Memory B cell (primary cell): ENCODE data around the gene SLC17A5.
A peak's percentile ranks its signal among the peaks of the same experiment; 100 is the strongest.
"Not testable (repeated sequence)": the region's sequence is repeated elsewhere in the genome, so short reads cannot be mapped to it uniquely, and the experiment has no call there.

Experiments
- ATAC-seq: fragments of 150-1000 bp; cut with Tn5 transposase; 2 replicates; pipeline ENCODE4 v1.10.0; 2021; ENCODE audit warnings: low read depth, mild to moderate bottlenecking, moderate library complexity
- DNase-seq, 2 donors: peaks; one replicate each; pipeline ENCODE4 v3.0.0; 2022; ENCODE audit warnings: low spot score in 2 of 2
- H3K27ac Mint-ChIP-seq: one replicate; pipeline ENCODE4 v1.8.0; 2022; ENCODE audit warnings: mild to moderate bottlenecking, moderate library complexity, mixed read lengths
- H3K27me3 Mint-ChIP-seq: one replicate; pipeline ENCODE4 v1.8.0; 2022; ENCODE audit warnings: mixed read lengths
- H3K36me3 Mint-ChIP-seq: one replicate; pipeline ENCODE4 v1.8.0; 2022; ENCODE audit warnings: mild to moderate bottlenecking, mixed read lengths
- H3K4me1 Mint-ChIP-seq: one replicate; pipeline ENCODE4 v1.8.0; 2022; ENCODE audit warnings: mixed read lengths
- H3K4me3 Mint-ChIP-seq: one replicate; pipeline ENCODE4 v1.8.0; 2022; ENCODE audit warnings: mild to moderate bottlenecking, moderate library complexity, mixed read lengths
- H3K9me3 Mint-ChIP-seq: one replicate; pipeline ENCODE4 v1.8.0; 2022; ENCODE audit warnings: mixed read lengths

Gene SLC17A5

GRCh38 chr6:73649783-73650182 is 4.0 kb downstream of the SLC17A5 start:
- Mint-ChIP-seq H3K4me3 (no peak overlapping the region), H3K27ac (no peak overlapping the region), H3K36me3 (peaks cover 12% of the 10 kb centered on the region), H3K27me3 (no peaks in the 10 kb centered on the region), H3K4me1 (peaks cover 17% of the 10 kb centered on the region), H3K9me3 (no peaks in the 10 kb centered on the region)
- ATAC-seq (no peak), DNase-seq (no peak)

- Mint-ChIP-seq H3K9me3 (no peaks in the 10 kb centered on the region), H3K36me3 (peaks cover 12% of the 10 kb centered on the region), H3K27me3 (no peaks in the 10 kb centered on the region), H3K4me1 (peaks cover 11% of the 10 kb centered on the region), H3K27ac (no peak overlapping the region), H3K4me3 (no peak overlapping the region)
- ATAC-seq (no peak), DNase-seq (no peak)
Observed at GRCh38 chr6:73648166-73648565, 5.6 kb downstream of the SLC17A5 start.

- DNase-seq, result no peak
- Mint-ChIP-seq H3K4me3 (peak overlapping the region; percentile 79), H3K27ac (peak overlapping the region; percentile 70), H3K36me3 (peaks cover 15% of the 10 kb centered on the region), H3K27me3 (no peaks in the 10 kb centered on the region), H3K9me3 (no peaks in the 10 kb centered on the region), H3K4me1 (peaks cover 4% of the 10 kb centered on the region)
- ATAC-seq, result peak; percentile 58
Observed at GRCh38 chr6:73644941-73645591, 8.7 kb downstream of the SLC17A5 start.

- H3K27me3 Mint-ChIP-seq, result no peaks in the 10 kb centered on the region
- no peak overlapping the region for H3K27ac Mint-ChIP-seq
- H3K4me1 Mint-ChIP-seq, result peaks cover 4% of the 10 kb centered on the region
- no peak for DNase-seq
- peaks cover 16% of the 10 kb centered on the region for H3K36me3 Mint-ChIP-seq
- H3K4me3 Mint-ChIP-seq, result no peak overlapping the region
- ATAC-seq, result no peak
- no peaks in the 10 kb centered on the region for H3K9me3 Mint-ChIP-seq
Observed at GRCh38 chr6:73644030-73644429, 9.8 kb downstream of the SLC17A5 start.

- no peak for DNase-seq
- Mint-ChIP-seq H3K4me1 (peaks cover 4% of the 10 kb centered on the region), H3K27ac (peak overlapping the region; percentile 31), H3K36me3 (peaks cover 14% of the 10 kb centered on the region), H3K27me3 (no peaks in the 10 kb centered on the region), H3K9me3 (no peaks in the 10 kb centered on the region), H3K4me3 (no peak overlapping the region)
- ATAC-seq, result no peak
Observed at GRCh38 chr6:73642530-73642929, 11.3 kb downstream of the SLC17A5 start.

GRCh38 chr6:73640179-73640750 is 13.5 kb downstream of the SLC17A5 start:
- Mint-ChIP-seq H3K27me3 (no peaks in the 10 kb centered on the region), H3K4me1 (peaks cover 4% of the 10 kb centered on the region), H3K36me3 (peaks cover 13% of the 10 kb centered on the region), H3K9me3 (no peaks in the 10 kb centered on the region), H3K27ac (no peak overlapping the region), H3K4me3 (no peak overlapping the region)
- ATAC-seq (no peak), DNase-seq (no peak)

GRCh38 chr6:73639040-73639439 is 14.8 kb downstream of the SLC17A5 start:
- DNase-seq (no peak), ATAC-seq (no peak)
- H3K27me3 Mint-ChIP-seq, result no peaks in the 10 kb centered on the region
- H3K4me1 Mint-ChIP-seq, result no peaks in the 10 kb centered on the region
- no peak overlapping the region for H3K4me3 Mint-ChIP-seq
- H3K27ac Mint-ChIP-seq, result no peak overlapping the region
- H3K9me3 Mint-ChIP-seq, result no peaks in the 10 kb centered on the region
- peaks cover 13% of the 10 kb centered on the region for H3K36me3 Mint-ChIP-seq

GRCh38 chr6:73637404-73637803 is 16.4 kb downstream of the SLC17A5 start:
- no peak overlapping the region for H3K4me3 Mint-ChIP-seq
- DNase-seq (no peak), ATAC-seq (no peak)
- no peaks in the 10 kb centered on the region for H3K4me1 Mint-ChIP-seq
- H3K27me3 Mint-ChIP-seq, result no peaks in the 10 kb centered on the region
- no peak overlapping the region for H3K27ac Mint-ChIP-seq
- peaks cover 13% of the 10 kb centered on the region for H3K36me3 Mint-ChIP-seq
- no peaks in the 10 kb centered on the region for H3K9me3 Mint-ChIP-seq

GRCh38 chr6:73636048-73636447 is 17.7 kb downstream of the SLC17A5 start:
- H3K4me3 Mint-ChIP-seq, result no peak overlapping the region
- no peaks in the 10 kb centered on the region for H3K9me3 Mint-ChIP-seq
- DNase-seq (no peak), ATAC-seq (no peak)
- H3K27me3 Mint-ChIP-seq, result no peaks in the 10 kb centered on the region
- H3K36me3 Mint-ChIP-seq, result peaks cover 15% of the 10 kb centered on the region
- H3K27ac Mint-ChIP-seq, result no peak overlapping the region
- no peaks in the 10 kb centered on the region for H3K4me1 Mint-ChIP-seq

- no peaks in the 10 kb centered on the region for H3K27me3 Mint-ChIP-seq
- H3K9me3 Mint-ChIP-seq, result no peaks in the 10 kb centered on the region
- no peak overlapping the region for H3K4me3 Mint-ChIP-seq
- no peak overlapping the region for H3K27ac Mint-ChIP-seq
- no peak for DNase-seq
- ATAC-seq, result no peak
- no peaks in the 10 kb centered on the region for H3K4me1 Mint-ChIP-seq
- peaks cover 12% of the 10 kb centered on the region for H3K36me3 Mint-ChIP-seq
Observed at GRCh38 chr6:73632346-73632745, 21.4 kb downstream of the SLC17A5 start.

GRCh38 chr6:73631849-73632248 is 21.9 kb downstream of the SLC17A5 start:
- H3K9me3 Mint-ChIP-seq, result no peaks in the 10 kb centered on the region
- H3K4me1 Mint-ChIP-seq, result no peaks in the 10 kb centered on the region
- no peak for DNase-seq
- H3K27ac Mint-ChIP-seq, result no peak overlapping the region
- H3K36me3 Mint-ChIP-seq, result peaks cover 12% of the 10 kb centered on the region
- H3K4me3 Mint-ChIP-seq, result no peak overlapping the region
- no peaks in the 10 kb centered on the region for H3K27me3 Mint-ChIP-seq
- no peak for ATAC-seq

GRCh38 chr6:73630401-73630800 is 23.4 kb downstream of the SLC17A5 start:
- no peaks in the 10 kb centered on the region for H3K4me1 Mint-ChIP-seq

GRCh38 chr6:73624896-73625295 is 28.9 kb downstream of the SLC17A5 start:
- H3K27ac Mint-ChIP-seq, result no peak overlapping the region
- peaks cover 5% of the 10 kb centered on the region for H3K36me3 Mint-ChIP-seq
- no peak overlapping the region for H3K4me3 Mint-ChIP-seq
- ATAC-seq (no peak), DNase-seq (no peak)
- H3K9me3 Mint-ChIP-seq, result no peaks in the 10 kb centered on the region
- H3K4me1 Mint-ChIP-seq, result no peaks in the 10 kb centered on the region
- no peaks in the 10 kb centered on the region for H3K27me3 Mint-ChIP-seq

More at GRCh38 chr6:73630401-73630800, 23.4 kb downstream of the SLC17A5 start:
- no peaks in the 10 kb centered on the region for H3K9me3 Mint-ChIP-seq
- ATAC-seq, result no peak
- H3K27me3 Mint-ChIP-seq, result no peaks in the 10 kb centered on the region
- peaks cover 13% of the 10 kb centered on the region for H3K36me3 Mint-ChIP-seq
- no peak for DNase-seq
- no peak overlapping the region for H3K27ac Mint-ChIP-seq
- H3K4me3 Mint-ChIP-seq, result no peak overlapping the region

- not testable (repeated sequence) for H3K27ac Mint-ChIP-seq, ATAC-seq, H3K9me3 Mint-ChIP-seq, H3K4me1 Mint-ChIP-seq, H3K4me3 Mint-ChIP-seq, H3K27me3 Mint-ChIP-seq, H3K36me3 Mint-ChIP-seq, DNase-seq
Observed at GRCh38 chr6:73623480-73623879, 30.3 kb downstream of the SLC17A5 start.

GRCh38 chr6:73618082-73618481 is 35.7 kb downstream of the SLC17A5 start:
- not testable (repeated sequence) for H3K36me3 Mint-ChIP-seq, H3K27ac Mint-ChIP-seq, DNase-seq, ATAC-seq, H3K4me3 Mint-ChIP-seq, H3K27me3 Mint-ChIP-seq, H3K9me3 Mint-ChIP-seq, H3K4me1 Mint-ChIP-seq
